DND-41 (cell line): Measurements from ENCODE around the gene CKLF.

Experiments used
- ATAC-seq: fragments of 200-7000 bp; cut with Tn5 transposase; 3 replicates; pipeline ENCODE4 v1.9.1; 2021; ENCODE audit warnings: low read depth; ENCODE audit not compliant: insufficient read depth
- DNase-seq: peaks from one replicate; pipeline ENCODE4 v3.0.0-alpha.2; 2020
- H2AFZ ChIP-seq: 2 replicates; pipeline ENCODE4 v1.6.0; 2012; ENCODE audit warnings: low read depth, low read length
- H3K27ac ChIP-seq: 2 replicates; pipeline ENCODE4 v1.5.1; 2012; ENCODE audit warnings: low read length, inconsistent platforms
- H3K27me3 ChIP-seq: fragments of 200-600 bp; sonication (generic); 2 replicates; pipeline ENCODE4 v1.6.0; 2012; ENCODE audit warnings: low read length, mild to moderate bottlenecking, inconsistent platforms; ENCODE audit not compliant: insufficient read depth, poor library complexity
- H3K36me3 ChIP-seq: 2 replicates; pipeline ENCODE4 v1.5.1; 2012; ENCODE audit warnings: low read length, inconsistent platforms; ENCODE audit not compliant: insufficient read depth
- H3K4me1 ChIP-seq: 2 replicates; pipeline ENCODE4 v1.5.1; 2012; ENCODE audit warnings: mild to moderate bottlenecking, low read length; ENCODE audit not compliant: insufficient read depth
- H3K4me2 ChIP-seq: 2 replicates; pipeline ENCODE4 v1.6.0; 2012; ENCODE audit warnings: mild to moderate bottlenecking, moderate library complexity, low read length, inconsistent platforms; ENCODE audit not compliant: insufficient read depth
- H3K4me3 ChIP-seq, 2 experiments: fragments of 200-600 bp in 1 of 2; shearing (Covaris generic) in 1 of 2; 2 replicates each; pipeline ENCODE4 v1.5.1; 2012 to 2016; ENCODE audit warnings: inconsistent platforms in 2 of 2, low read length in 2 of 2, mild to moderate bottlenecking in 2 of 2, low read depth in 1 of 2, moderate library complexity in 1 of 2
- H3K79me2 ChIP-seq: 2 replicates; pipeline ENCODE4 v1.6.0; 2012; ENCODE audit warnings: low read length, inconsistent platforms; ENCODE audit not compliant: insufficient read depth
- H3K9ac ChIP-seq: 2 replicates; pipeline ENCODE4 v1.6.0; 2012; ENCODE audit warnings: low read depth, mild to moderate bottlenecking, inconsistent platforms, low read length, moderate library complexity
- H3K9me3 ChIP-seq: 2 replicates; pipeline ENCODE4 v1.5.1; 2012; ENCODE audit warnings: low read length, moderate library complexity, mild to moderate bottlenecking, inconsistent platforms; ENCODE audit not compliant: insufficient read depth, severe bottlenecking
- H4K20me1 ChIP-seq: 2 replicates; pipeline ENCODE4 v1.6.0; 2012; ENCODE audit warnings: low read length; ENCODE audit not compliant: insufficient read depth
- EZH2 ChIP-seq: IDR thresholded peaks from 3 replicates; pipeline ENCODE4 v1.6.1; 2012; ENCODE audit warnings: borderline replicate concordance, low read depth, mild to moderate bottlenecking, moderate library complexity, low read length, inconsistent platforms; ENCODE audit not compliant: severe bottlenecking
- TF ChIP-seq, protein P1 (sequence below): IDR thresholded peaks from 2 replicates; pipeline ENCODE4 v1.5.1; 2012; ENCODE audit warnings: borderline replicate concordance, low read length, moderate library complexity, mild to moderate bottlenecking; ENCODE audit not compliant: poor library complexity, severe bottlenecking; ENCODE audit errors: extremely low read depth

The CKLF gene

DNA sequence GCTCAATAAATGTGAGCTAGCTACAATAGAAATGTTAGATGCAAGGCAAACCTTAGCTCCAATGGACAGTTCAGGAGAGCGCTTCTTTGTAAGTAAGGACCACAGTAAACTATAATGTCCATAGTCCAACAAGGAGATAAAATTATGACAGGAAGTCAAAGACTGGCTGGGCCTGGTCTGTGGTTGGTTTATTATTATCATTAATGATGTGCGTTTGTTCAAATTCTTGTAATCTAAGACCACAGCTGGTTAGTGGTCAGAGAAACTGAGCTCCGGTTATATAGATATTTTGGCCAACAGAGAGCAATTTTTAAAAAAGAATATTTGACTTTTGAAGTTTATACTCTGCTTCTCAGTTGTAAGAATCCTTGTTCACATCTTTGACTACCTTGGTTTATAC is 22.2 kb downstream of the CKLF start:
- Histone ChIP-seq H4K20me1 (no peaks in the 10 kb centered on the region), H3K9me3 (no peaks in the 10 kb centered on the region), H3K27ac (no peak overlapping the region), H3K4me1 (no peaks in the 10 kb centered on the region), H3K4me3 (no peak overlapping the region), H3K9ac (no peak overlapping the region), H3K4me2 (no peak overlapping the region), H3K79me2 (no peaks in the 10 kb centered on the region), H2AFZ (no peak overlapping the region), H3K27me3 (no peaks in the 10 kb centered on the region), H3K36me3 (peaks cover 10% of the 10 kb centered on the region)
- ATAC-seq (no peak), DNase-seq (no peak)
- TF ChIP-seq EZH2: no peak
- TF ChIP-seq, protein P1, sequence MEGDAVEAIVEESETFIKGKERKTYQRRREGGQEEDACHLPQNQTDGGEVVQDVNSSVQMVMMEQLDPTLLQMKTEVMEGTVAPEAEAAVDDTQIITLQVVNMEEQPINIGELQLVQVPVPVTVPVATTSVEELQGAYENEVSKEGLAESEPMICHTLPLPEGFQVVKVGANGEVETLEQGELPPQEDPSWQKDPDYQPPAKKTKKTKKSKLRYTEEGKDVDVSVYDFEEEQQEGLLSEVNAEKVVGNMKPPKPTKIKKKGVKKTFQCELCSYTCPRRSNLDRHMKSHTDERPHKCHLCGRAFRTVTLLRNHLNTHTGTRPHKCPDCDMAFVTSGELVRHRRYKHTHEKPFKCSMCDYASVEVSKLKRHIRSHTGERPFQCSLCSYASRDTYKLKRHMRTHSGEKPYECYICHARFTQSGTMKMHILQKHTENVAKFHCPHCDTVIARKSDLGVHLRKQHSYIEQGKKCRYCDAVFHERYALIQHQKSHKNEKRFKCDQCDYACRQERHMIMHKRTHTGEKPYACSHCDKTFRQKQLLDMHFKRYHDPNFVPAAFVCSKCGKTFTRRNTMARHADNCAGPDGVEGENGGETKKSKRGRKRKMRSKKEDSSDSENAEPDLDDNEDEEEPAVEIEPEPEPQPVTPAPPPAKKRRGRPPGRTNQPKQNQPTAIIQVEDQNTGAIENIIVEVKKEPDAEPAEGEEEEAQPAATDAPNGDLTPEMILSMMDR: no peak

DNA sequence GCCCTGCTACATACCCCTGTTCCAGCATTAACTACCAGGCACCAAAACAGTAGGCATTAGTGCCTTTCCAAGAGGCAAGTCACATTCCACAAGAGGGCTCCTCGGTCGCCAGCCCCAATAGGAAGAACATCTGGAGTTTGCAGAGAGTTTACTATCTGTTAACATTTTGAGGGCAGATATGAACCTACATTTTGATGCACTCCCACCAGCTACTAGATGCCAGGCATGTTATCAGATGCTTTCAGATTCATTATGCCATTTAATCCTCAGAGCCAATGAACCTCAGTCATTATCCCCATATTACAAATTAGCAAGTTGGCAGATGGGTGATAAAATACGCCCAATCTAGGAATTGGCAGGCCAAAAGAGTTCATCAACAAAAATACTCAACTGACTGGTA is 22.7 kb downstream of the CKLF start:
- no peaks in the 10 kb centered on the region for H3K4me1 ChIP-seq
- H3K27ac ChIP-seq: no peak overlapping the region
- DNase-seq: no peak
- H3K4me3 ChIP-seq: no peak overlapping the region
- no peaks in the 10 kb centered on the region for H3K9me3 ChIP-seq
- H3K4me2 ChIP-seq: no peak overlapping the region
- H4K20me1 ChIP-seq: no peaks in the 10 kb centered on the region
- H3K36me3 ChIP-seq: peaks cover 8% of the 10 kb centered on the region
- no peak for TF ChIP-seq EZH2
- TF ChIP-seq, protein P1: no peak
- ATAC-seq: no peak
- no peak overlapping the region for H3K9ac ChIP-seq
- H2AFZ ChIP-seq: no peak overlapping the region
- no peaks in the 10 kb centered on the region for H3K27me3 ChIP-seq
- H3K79me2 ChIP-seq: no peaks in the 10 kb centered on the region

DNA sequence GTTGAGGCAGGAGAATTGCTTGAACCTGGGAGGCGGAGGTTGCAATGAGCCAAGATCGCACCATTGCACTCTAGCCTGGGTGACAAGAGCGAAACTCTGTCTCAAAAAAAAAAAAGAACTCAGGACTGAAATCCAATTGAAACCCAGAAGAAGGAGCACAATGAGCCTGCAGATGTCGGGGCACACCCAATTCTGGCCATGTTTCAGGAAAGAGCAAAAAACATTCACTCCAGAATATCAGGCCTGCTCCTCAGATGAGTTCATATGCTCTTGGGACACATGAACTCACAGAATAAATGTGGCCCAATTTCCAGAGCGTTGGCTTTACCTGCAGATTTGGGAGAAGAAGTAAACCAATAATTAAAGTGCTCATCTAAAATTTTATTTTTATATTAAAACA is 23.9 kb downstream of the CKLF start:
- Histone ChIP-seq H2AFZ (no peak overlapping the region), H4K20me1 (no peaks in the 10 kb centered on the region), H3K4me3 (no peak overlapping the region), H3K27ac (no peak overlapping the region), H3K79me2 (no peaks in the 10 kb centered on the region), H3K36me3 (peaks cover 4% of the 10 kb centered on the region; the same call in 1 of the 2 replicates), H3K9me3 (no peaks in the 10 kb centered on the region), H3K27me3 (no peaks in the 10 kb centered on the region), H3K4me2 (no peak overlapping the region), H3K4me1 (no peaks in the 10 kb centered on the region), H3K9ac (no peak overlapping the region)
- DNase-seq (no peak), ATAC-seq (no peak)
- TF ChIP-seq, protein P1: no peak
- no peak for TF ChIP-seq EZH2
